PC-9 (cell line): ENCODE measurements around the gene NADK2. TPM values are rescaled to one million over a fixed set of nuclear protein-coding genes. Genes with fewer than 3 reads are reported as not detected.

Source experiments
- BruUV-seq: library from RNA; stranded (reverse); fragments of 400-500 nt; replicated peaks from 2 replicates; lab custom pipeline; 2021; lab: Mats Ljungman, UMichigan
- CTCF ChIA-PET: fragments of 300-600 bp; sonication (Branson Sonifier 250); formaldehyde crosslinking; loops from one replicate; lab custom pipeline; 2022; ENCODE audit warnings: antibody characterized with exemption; lab: Charles Lee
- POLR2A ChIA-PET: fragments of 300-600 bp; sonication (Branson Sonifier 250); formaldehyde crosslinking; loops from one replicate; lab custom pipeline; 2022; ENCODE audit warnings: antibody characterized with exemption; ENCODE audit not compliant: unreplicated experiment; lab: Charles Lee
- DNase-seq, 2 experiments: peaks; one replicate each; pipeline versions ENCODE4 v3.0.0 to v3.0.0-alpha.2; 2015 to 2022; ENCODE audit warnings: mixed read lengths in 1 of 2
- H2AFZ ChIP-seq: fragments of 200-600 bp; sonication (generic); 2 replicates; pipeline ENCODE4 v1.8.1; 2017; ENCODE audit warnings: antibody characterized with exemption
- H3F3A ChIP-seq: fragments of 200-600 bp; sonication (generic); 2 replicates; pipeline ENCODE4 v1.8.1; 2017; ENCODE audit warnings: antibody characterized with exemption, mild to moderate bottlenecking, low read depth; ENCODE audit not compliant: insufficient read depth
- H3K27ac ChIP-seq: fragments of 200-600 bp; sonication (generic); 2 replicates; pipeline ENCODE4 v1.6.1; 2016; ENCODE audit warnings: mixed run types
- H3K27me3 ChIP-seq: fragments of 200-600 bp; sonication (generic); 2 replicates; pipeline ENCODE4 v1.6.1; 2016; ENCODE audit warnings: low read depth, mixed run types; ENCODE audit not compliant: insufficient read depth
- H3K36me3 ChIP-seq: fragments of 200-600 bp; sonication (generic); 2 replicates; pipeline ENCODE4 v1.6.1; 2016; ENCODE audit warnings: low read depth, mixed run types
- H3K4me1 ChIP-seq: fragments of 200-600 bp; sonication (generic); replicated peaks from 2 replicates; pipeline ENCODE4 v1.6.1; 2016; ENCODE audit warnings: mixed run types; ENCODE audit not compliant: insufficient read depth
- H3K4me2 ChIP-seq: fragments of 200-600 bp; sonication (generic); 2 replicates; pipeline ENCODE4 v1.6.1; 2017; ENCODE audit warnings: mixed run types
- H3K4me3 ChIP-seq: fragments of 200-600 bp; sonication (generic); 2 replicates; pipeline ENCODE4 v1.6.1; 2016; ENCODE audit warnings: mixed run types
- H3K79me2 ChIP-seq: fragments of 200-600 bp; sonication (generic); 2 replicates; pipeline ENCODE4 v1.6.1; 2017; ENCODE audit warnings: low read depth, mixed run types
- H3K9me2 ChIP-seq: fragments of 200-600 bp; sonication (generic); 2 replicates; pipeline ENCODE4 v1.8.1; 2017; ENCODE audit warnings: mild to moderate bottlenecking; ENCODE audit not compliant: insufficient read depth
- H3K9me3 ChIP-seq: fragments of 200-600 bp; sonication (generic); 2 replicates; pipeline ENCODE4 v1.8.1; 2016; ENCODE audit warnings: low read depth; ENCODE audit not compliant: insufficient read depth
- H4K20me1 ChIP-seq: fragments of 200-600 bp; sonication (generic); 2 replicates; pipeline ENCODE4 v1.8.1; 2017; ENCODE audit not compliant: insufficient read depth
- EZH2 ChIP-seq: fragments of 200-600 bp; sonication (generic); IDR thresholded peaks from 2 replicates; pipeline ENCODE4 v1.8.0; 2017; ENCODE audit warnings: antibody characterized with exemption, low read depth
- intact Hi-C: fragments of 100-400 bp; cut with micrococcal nuclease; formaldehyde crosslinking; loops from one replicate; pipeline ENCODE4 v1.10.0; 2022; ENCODE audit not compliant: unreplicated experiment
- total RNA-seq: library from RNA; stranded (reverse); gene quantifications from 2 replicates; pipeline ENCODE4 v1.2.3, GENCODE V29; 2021
- TF ChIP-seq, protein P1 (sequence below): fragments of 200-600 bp; sonication (generic); conservative IDR thresholded peaks from 2 replicates; pipeline ENCODE4 v1.6.1; 2017; ENCODE audit warnings: mixed run types, antibody characterized with exemption, mild to moderate bottlenecking, moderate library complexity

Gene NADK2
- total RNA-seq, 1 experiment from 2014 or later: 43.7 TPM

DNA sequence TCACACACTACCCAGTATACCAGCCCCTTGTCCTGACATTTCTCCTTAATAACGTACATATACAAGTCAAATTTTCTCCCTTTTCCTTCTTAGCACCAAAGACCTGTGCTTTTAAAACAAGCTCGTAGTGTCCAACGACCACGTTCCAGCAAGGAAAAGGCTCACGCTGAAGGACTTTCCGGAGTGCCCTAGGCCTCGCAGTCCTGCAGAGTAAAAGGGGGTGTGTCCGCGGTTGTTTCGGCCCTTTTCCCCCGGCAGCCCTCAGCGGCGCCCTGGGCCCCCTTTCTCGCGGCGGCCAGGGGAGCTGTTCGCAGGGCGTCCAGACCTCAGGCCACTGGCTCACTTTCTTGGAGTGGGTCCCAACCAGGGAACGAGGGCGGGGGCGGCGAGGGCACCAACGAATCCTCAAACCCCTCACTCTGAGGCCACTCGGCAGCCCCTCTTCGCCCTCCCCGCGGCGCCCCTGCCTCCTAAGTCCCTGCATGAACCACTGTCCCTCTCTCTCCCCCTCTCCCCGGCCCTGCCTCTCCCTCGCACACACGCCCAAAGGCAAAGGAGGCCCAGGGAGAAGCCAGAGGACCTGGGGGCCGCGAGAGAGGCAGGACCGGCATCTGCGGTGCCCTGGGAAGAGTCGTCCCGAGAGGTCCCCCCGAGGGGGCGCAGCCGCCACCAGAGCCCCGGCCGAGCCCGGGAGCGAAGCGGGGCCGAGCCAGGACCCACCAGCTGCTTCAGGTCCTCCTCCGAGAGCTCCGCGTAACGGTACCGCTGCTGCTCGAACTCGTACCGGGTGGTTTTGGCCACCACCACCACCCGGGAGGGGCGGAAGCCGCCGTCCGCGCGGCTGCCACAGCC, 720 bp downstream of the NADK2 start:
- ChIA-PET POLR2A (interaction anchor here (0.5 to 0.6 kb wide), 2 partner anchors 85 to 88 kb away, joined by 3 to 4 read pairs; no protein-coding TSS in a partner anchor), CTCF (interaction anchor here (0.5 to 1.5 kb wide), 6 partner anchors 13 to 1248 kb away, joined by 3 to 8 read pairs (median 4); no protein-coding TSS in a partner anchor)
- no TSS peak for BruUV-seq
- intact Hi-C loops: loop anchor here (1.0 to 2.0 kb wide), 3 partner anchors 13 to 636 kb away; partner anchors contain the start of gene NIPBL
- Histone ChIP-seq H3K4me3 (peak overlapping the region; percentile 93), H3K9me3 (no peaks in the 10 kb centered on the region), H3K36me3 (no peaks in the 10 kb centered on the region), H3K9me2 (no peaks in the 10 kb centered on the region), H2AFZ (peak overlapping the region; percentile 99), H3K4me2 (peak overlapping the region; percentile 93), H3K4me1 (peaks cover 39% of the 10 kb centered on the region), H3K79me2 (peaks cover 52% of the 10 kb centered on the region), H3K27ac (peak overlapping the region; percentile 81), H3K27me3 (no peaks in the 10 kb centered on the region), H3F3A (peaks cover 23% of the 10 kb centered on the region), H4K20me1 (no peaks in the 10 kb centered on the region)
- peak; percentile 63 to 80 for DNase-seq
- TF ChIP-seq, protein P1, sequence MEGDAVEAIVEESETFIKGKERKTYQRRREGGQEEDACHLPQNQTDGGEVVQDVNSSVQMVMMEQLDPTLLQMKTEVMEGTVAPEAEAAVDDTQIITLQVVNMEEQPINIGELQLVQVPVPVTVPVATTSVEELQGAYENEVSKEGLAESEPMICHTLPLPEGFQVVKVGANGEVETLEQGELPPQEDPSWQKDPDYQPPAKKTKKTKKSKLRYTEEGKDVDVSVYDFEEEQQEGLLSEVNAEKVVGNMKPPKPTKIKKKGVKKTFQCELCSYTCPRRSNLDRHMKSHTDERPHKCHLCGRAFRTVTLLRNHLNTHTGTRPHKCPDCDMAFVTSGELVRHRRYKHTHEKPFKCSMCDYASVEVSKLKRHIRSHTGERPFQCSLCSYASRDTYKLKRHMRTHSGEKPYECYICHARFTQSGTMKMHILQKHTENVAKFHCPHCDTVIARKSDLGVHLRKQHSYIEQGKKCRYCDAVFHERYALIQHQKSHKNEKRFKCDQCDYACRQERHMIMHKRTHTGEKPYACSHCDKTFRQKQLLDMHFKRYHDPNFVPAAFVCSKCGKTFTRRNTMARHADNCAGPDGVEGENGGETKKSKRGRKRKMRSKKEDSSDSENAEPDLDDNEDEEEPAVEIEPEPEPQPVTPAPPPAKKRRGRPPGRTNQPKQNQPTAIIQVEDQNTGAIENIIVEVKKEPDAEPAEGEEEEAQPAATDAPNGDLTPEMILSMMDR: peak; percentile 16; the same call in 1 of the 2 replicates
- TF ChIP-seq EZH2: no peak

DNA sequence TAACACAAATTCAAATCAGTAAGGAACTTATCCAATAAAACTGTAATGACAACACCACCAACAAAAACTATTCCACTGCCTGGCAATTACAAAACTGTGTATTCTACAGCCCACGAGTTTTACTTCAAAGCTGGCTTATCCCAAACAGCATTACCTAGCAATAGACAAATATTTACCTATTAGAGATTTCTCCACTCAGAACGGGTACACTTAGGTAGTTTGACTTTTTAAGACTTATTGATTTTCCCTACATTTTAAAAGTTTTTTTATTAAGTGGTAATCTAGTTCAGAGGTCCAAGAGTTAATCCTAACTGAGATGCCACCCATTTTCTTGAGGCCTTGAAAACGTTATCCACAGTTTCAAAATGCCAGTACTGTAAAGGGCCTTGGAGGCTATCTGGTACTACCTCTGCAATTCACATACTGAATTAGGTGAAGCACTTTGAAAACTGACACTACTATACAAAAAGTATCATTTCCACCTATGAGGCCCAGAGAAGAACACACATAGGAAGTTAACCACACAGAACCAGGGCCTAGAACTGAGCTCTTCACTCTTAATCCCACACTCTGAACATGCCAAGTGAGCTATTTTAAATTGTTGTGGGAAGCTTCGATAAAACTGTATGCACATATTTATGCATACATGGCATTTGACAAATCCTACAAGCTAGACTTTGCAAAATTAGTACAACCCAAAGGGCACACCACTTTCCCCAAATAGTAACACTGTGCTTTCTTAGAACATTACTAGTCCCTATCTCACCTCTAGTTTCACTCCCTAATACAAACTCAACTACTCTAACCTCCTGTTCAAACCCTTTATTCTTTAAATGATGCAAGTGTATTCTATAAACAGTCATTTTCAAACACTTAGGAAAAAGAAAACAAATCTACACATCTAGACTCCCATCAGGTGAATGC, 2.1 kb downstream of the NADK2 start:
- Histone ChIP-seq H2AFZ (peak overlapping the region; percentile 99), H3K9me3 (no peaks in the 10 kb centered on the region), H3K4me1 (peaks cover 39% of the 10 kb centered on the region), H3K36me3 (no peaks in the 10 kb centered on the region), H4K20me1 (no peaks in the 10 kb centered on the region), H3F3A (peaks cover 23% of the 10 kb centered on the region), H3K27me3 (no peaks in the 10 kb centered on the region), H3K27ac (peak overlapping the region; percentile 81; the same call in 1 of the 2 replicates), H3K4me3 (peak overlapping the region; percentile 93), H3K79me2 (peaks cover 56% of the 10 kb centered on the region), H3K4me2 (peak overlapping the region; percentile 93), H3K9me2 (no peaks in the 10 kb centered on the region)
- DNase-seq: no peak
- POLR2A ChIA-PET: no interaction called here
- CTCF ChIA-PET: interaction anchor here (0.7 kb wide), 1 partner anchor 87 kb away, joined by 3 read pairs; no protein-coding TSS in a partner anchor
- no TSS peak for BruUV-seq
- no peak for TF ChIP-seq EZH2
- TF ChIP-seq, protein P1: no peak
- intact Hi-C loops: loop anchor here (2.0 kb wide), 2 partner anchors 61 to 637 kb away; partner anchors contain the start of gene NIPBL
